BE2C (cell line): Measurements from ENCODE around the gene FFAR4.

ENCODE experiments used
- DNase-seq: peaks from one replicate; pipeline ENCODE4 v3.0.0-alpha.2; 2020
- H3K27me3 ChIP-seq: fragments of 250-450 bp; sonication (Bioruptor Pico); 2 replicates; pipeline ENCODE4 v1.5.1; 2020; ENCODE audit warnings: mild to moderate bottlenecking
- H3K36me3 ChIP-seq: fragments of 250-450 bp; sonication (Bioruptor Pico); 2 replicates; pipeline ENCODE4 v1.5.1; 2020; ENCODE audit warnings: mild to moderate bottlenecking
- H3K4me1 ChIP-seq: fragments of 250-450 bp; sonication (Bioruptor Pico); 2 replicates; pipeline ENCODE4 v1.5.1; 2020
- H3K4me3 ChIP-seq: 2 replicates; pipeline ENCODE4 v1.5.1; 2011; ENCODE audit warnings: low read depth, low read length
- H3K9me3 ChIP-seq: fragments of 250-450 bp; sonication (Bioruptor Pico); 2 replicates; pipeline ENCODE4 v1.5.1; 2020
- TF ChIP-seq, protein P1 (sequence below): IDR thresholded peaks from 2 replicates; pipeline ENCODE4 v1.5.1; 2012; ENCODE audit warnings: mild to moderate bottlenecking, low read depth, low read length

FFAR4 gene

GRCh38 chr10:93597075-93597599 is 30.7 kb downstream of the FFAR4 start:
- DNase-seq, result no peak
- Histone ChIP-seq H3K36me3 (no peaks in the 10 kb centered on the region), H3K9me3 (no peaks in the 10 kb centered on the region), H3K27me3 (peaks cover 23% of the 10 kb centered on the region), H3K4me1 (no peaks in the 10 kb centered on the region), H3K4me3 (no peak overlapping the region)
- TF ChIP-seq, protein P1, sequence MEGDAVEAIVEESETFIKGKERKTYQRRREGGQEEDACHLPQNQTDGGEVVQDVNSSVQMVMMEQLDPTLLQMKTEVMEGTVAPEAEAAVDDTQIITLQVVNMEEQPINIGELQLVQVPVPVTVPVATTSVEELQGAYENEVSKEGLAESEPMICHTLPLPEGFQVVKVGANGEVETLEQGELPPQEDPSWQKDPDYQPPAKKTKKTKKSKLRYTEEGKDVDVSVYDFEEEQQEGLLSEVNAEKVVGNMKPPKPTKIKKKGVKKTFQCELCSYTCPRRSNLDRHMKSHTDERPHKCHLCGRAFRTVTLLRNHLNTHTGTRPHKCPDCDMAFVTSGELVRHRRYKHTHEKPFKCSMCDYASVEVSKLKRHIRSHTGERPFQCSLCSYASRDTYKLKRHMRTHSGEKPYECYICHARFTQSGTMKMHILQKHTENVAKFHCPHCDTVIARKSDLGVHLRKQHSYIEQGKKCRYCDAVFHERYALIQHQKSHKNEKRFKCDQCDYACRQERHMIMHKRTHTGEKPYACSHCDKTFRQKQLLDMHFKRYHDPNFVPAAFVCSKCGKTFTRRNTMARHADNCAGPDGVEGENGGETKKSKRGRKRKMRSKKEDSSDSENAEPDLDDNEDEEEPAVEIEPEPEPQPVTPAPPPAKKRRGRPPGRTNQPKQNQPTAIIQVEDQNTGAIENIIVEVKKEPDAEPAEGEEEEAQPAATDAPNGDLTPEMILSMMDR, result no peak

GRCh38 chr10:93598157-93598556 is 31.7 kb downstream of the FFAR4 start:
- Histone ChIP-seq H3K27me3 (peaks cover 33% of the 10 kb centered on the region), H3K9me3 (no peaks in the 10 kb centered on the region), H3K4me1 (no peaks in the 10 kb centered on the region), H3K4me3 (no peak overlapping the region), H3K36me3 (no peaks in the 10 kb centered on the region)
- TF ChIP-seq, protein P1, result no peak
- DNase-seq, result no peak

DNA sequence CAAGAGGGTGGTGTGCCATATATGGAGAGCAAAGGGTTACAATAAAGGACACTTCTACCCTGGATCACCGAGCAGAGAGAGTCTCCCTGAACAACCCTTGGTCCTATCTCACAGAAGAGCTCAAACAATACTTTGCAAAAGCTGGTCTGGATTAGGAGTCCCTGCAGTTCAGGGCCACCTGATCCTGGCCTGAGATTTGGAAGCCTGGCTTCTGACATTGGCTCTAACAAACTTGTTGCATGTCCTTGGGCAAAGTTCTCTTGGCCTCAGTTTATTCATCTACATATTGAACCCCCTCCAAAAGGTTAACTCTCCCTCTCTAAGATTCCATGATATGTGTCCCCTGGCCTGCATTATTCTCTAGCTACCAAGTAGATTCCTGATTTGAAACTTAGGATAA is 32.9 kb downstream of the FFAR4 start:
- Histone ChIP-seq H3K36me3 (no peaks in the 10 kb centered on the region), H3K4me1 (no peaks in the 10 kb centered on the region), H3K9me3 (no peaks in the 10 kb centered on the region), H3K4me3 (no peak overlapping the region), H3K27me3 (peaks cover 36% of the 10 kb centered on the region)
- no peak for DNase-seq
- TF ChIP-seq, protein P1, result no peak

GRCh38 chr10:93599778-93600177 is 33.3 kb downstream of the FFAR4 start:
- Histone ChIP-seq H3K27me3 (peaks cover 40% of the 10 kb centered on the region), H3K4me3 (no peak overlapping the region), H3K36me3 (no peaks in the 10 kb centered on the region), H3K4me1 (no peaks in the 10 kb centered on the region), H3K9me3 (no peaks in the 10 kb centered on the region)
- DNase-seq, result no peak
- TF ChIP-seq, protein P1, result no peak

- Histone ChIP-seq H3K9me3 (no peaks in the 10 kb centered on the region), H3K4me1 (no peaks in the 10 kb centered on the region), H3K27me3 (peaks cover 40% of the 10 kb centered on the region), H3K4me3 (no peak overlapping the region), H3K36me3 (no peaks in the 10 kb centered on the region)
- TF ChIP-seq, protein P1, result no peak
- DNase-seq, result peak; percentile 13
Measured at GRCh38 chr10:93600446-93601145, 34.1 kb downstream of the FFAR4 start.

GRCh38 chr10:93601146-93601773 is 34.8 kb downstream of the FFAR4 start, which contains the start of gene RBP4:
Gene RBP4, minus strand, starts transcription at chr10:93601235. Its CDS starts 207 bp downstream, at chr10:93601028.
- H3K36me3 ChIP-seq, result no peaks in the 10 kb centered on the region
- H3K27me3 ChIP-seq, result peaks cover 40% of the 10 kb centered on the region
- H3K9me3 ChIP-seq, result no peaks in the 10 kb centered on the region
- TF ChIP-seq, protein P1, result no peak
- no peak within 1 kb of the TSS for H3K4me3 ChIP-seq
- DNase-seq, result no peak
- no peaks in the 10 kb centered on the region for H3K4me1 ChIP-seq
